ENCODE results near the gene GARIN5A. TPM values are rescaled to one million over a fixed set of nuclear protein-coding genes. Genes with fewer than 3 reads are reported as not detected.
A peak's percentile ranks its signal among the peaks of the same experiment; 100 is the strongest.

Gene GARIN5A
- polyA plus RNA-seq, 2 of the 4 experiments (the other 2 are of a cell fraction) = 1.1 to 1.7 TPM

GRCh38 chr19:50510700-50511068 is 34.0 kb upstream of the GARIN5A start:
- no peak for DNase-seq (ENCODE audit: low read depth in 1 of 2, low spot score in 1 of 2)
- no peak; a peak in 3 of 6 replicates for ATAC-seq
- no peak for TF ChIP-seq CHD2 (IDR thresholded peaks at IDR 0.05; ENCODE audit: low read length, partially characterized antibody)
- TF ChIP-seq MAZ (IDR thresholded peaks at IDR 0.05; ENCODE audit: borderline replicate concordance, low read depth, low read length) = 0 out of 2 replicates have a peak, but pooled peaks have one; percentile 19
- TF ChIP-seq KDM5A (IDR thresholded peaks at IDR 0.05) = no peak
- no peak for TF ChIP-seq CBX8 (IDR thresholded peaks at IDR 0.05)
- peak; percentile 35; the same call in 1 of the 2 replicates for TF ChIP-seq PHF8 (IDR thresholded peaks at IDR 0.05; ENCODE audit: borderline replicate concordance, low read depth)
- peak overlapping the region; percentile 94 for H3K4me2 ChIP-seq
- H3K27ac ChIP-seq = peak overlapping the region; percentile 91 to 92
- FAIRE-seq = no peak
- ChIA-PET POLR2A (interaction anchor here (0.6 to 1.2 kb wide), 11 partner anchors 9 to 293 kb away, joined by 3 to 5 read pairs (median 3); partner anchors contain the start of genes KCNC3 and NR1H2), CTCF (interaction anchor here (1.1 to 4.3 kb wide), 5 partner anchors 14 to 142 kb away, joined by 3 to 28 read pairs (median 8); no protein-coding TSS in a partner anchor)
- peak overlapping the region; percentile 76 for H3K4me3 ChIP-seq
- H3K9me3 ChIP-seq = no peaks in the 10 kb centered on the region
- 8% methylated on average over 10 of the region's 10 CpGs for WGBS (ENCODE audit: missing lambda C conversion rate)
- peaks cover 12% of the 10 kb centered on the region; the same call in 2 of the 3 replicates for H3K4me1 ChIP-seq

GRCh38 chr19:50510121-50510670 is 33.5 kb upstream of the GARIN5A start:
- Histone ChIP-seq H3K4me2 (peak overlapping the region; percentile 94), H3K4me3 (peak overlapping the region; percentile 76), H3K4me1 (peaks cover 12% of the 10 kb centered on the region; the same call in 2 of the 3 replicates), H3K27ac (peak overlapping the region; percentile 91 to 92), H3K9me3 (no peaks in the 10 kb centered on the region)
- TF ChIP-seq NR3C1 (IDR thresholded peaks at IDR 0.05) (no peak), EHMT2 (IDR thresholded peaks at IDR 0.05; ENCODE audit: low read depth) (no peak), NFE2L2 (conservative IDR thresholded peaks at IDR 0.05; ENCODE audit: low read length) (no peak), CEBPB (IDR thresholded peaks at IDR 0.05) (no peak)
- whole genome bisulfite sequencing (ENCODE audit: missing lambda C conversion rate) = 78% methylated on average over 22 of the region's 26 CpGs
- POLR2A ChIA-PET = interaction anchor here (1.0 kb wide), 1 partner anchor 181 kb away, joined by 3 read pairs; the partner anchor contains the start of gene KCNC3
- CTCF ChIA-PET = interaction anchor here (0.6 to 4.3 kb wide), 8 partner anchors 27 to 484 kb away, joined by 3 to 28 read pairs (median 4); partner anchors contain the start of gene ZNF473
- ATAC-seq (no peak), DNase-seq (ENCODE audit: low read depth in 1 of 2, low spot score in 1 of 2) (no peak), FAIRE-seq (no peak)

GRCh38 chr19:50509366-50509765 is 32.7 kb upstream of the GARIN5A start:
- 87% methylated on average over 11 of the region's 11 CpGs for WGBS (ENCODE audit: missing lambda C conversion rate)
- ATAC-seq (no peak), FAIRE-seq (no peak), DNase-seq (ENCODE audit: low read depth in 1 of 2, low spot score in 1 of 2) (no peak)
- Histone ChIP-seq H3K27ac (no peak overlapping the region), H3K4me1 (peaks cover 12% of the 10 kb centered on the region; the same call in 2 of the 3 replicates), H3K4me3 (no peak overlapping the region), H3K9me3 (no peaks in the 10 kb centered on the region), H3K4me2 (no peak overlapping the region)
- CTCF ChIA-PET = interaction anchor here (0.6 to 4.3 kb wide), 8 partner anchors 28 to 483 kb away, joined by 3 to 28 read pairs (median 5); partner anchors contain the start of gene ZNF473
- TF ChIP-seq MAZ (IDR thresholded peaks at IDR 0.05; ENCODE audit: borderline replicate concordance, low read depth, low read length) (no peak), USF2 (IDR thresholded peaks at IDR 0.05) (no peak), FOSL2 (IDR thresholded peaks at IDR 0.05) (no peak), FOSL2 (CRISPR knock-in tag; IDR thresholded peaks at IDR 0.05) (no peak), ZNF302 (CRISPR knock-in tag; IDR thresholded peaks at IDR 0.05) (no peak), ELK1 (IDR thresholded peaks at IDR 0.05; ENCODE audit: low read depth, low read length) (no peak), RFX5 (IDR thresholded peaks at IDR 0.05) (no peak), MYC (IDR thresholded peaks at IDR 0.05; ENCODE audit: borderline replicate concordance, low read length) (no peak), CEBPB (IDR thresholded peaks at IDR 0.05) (no peak), KDM1A (IDR thresholded peaks at IDR 0.05; ENCODE audit: low read depth) (no peak), SMC3 (IDR thresholded peaks at IDR 0.05) (no peak), HOXB5 (CRISPR knock-in tag; IDR thresholded peaks at IDR 0.05) (no peak)
- POLR2A ChIA-PET = interaction anchor here (0.6 kb wide), 1 partner anchor 17 kb away, joined by 3 read pairs; no protein-coding TSS in a partner anchor
